Islet of Langerhans (tissue), 1 donor: ENCODE data around the gene RFX6.
A peak's percentile ranks its signal among the peaks of the same experiment; 100 is the strongest.
"Not testable (repeated sequence)": the region's sequence is repeated elsewhere in the genome, so short reads cannot be mapped to it uniquely, and the experiment has no call there.

Experiments
- FAIRE-seq: peaks from one replicate; lab custom pipeline; 2011; peaks lifted over from hg19 to GRCh38; lab: Jason Lieb, UNC

RFX6 gene, protein sequence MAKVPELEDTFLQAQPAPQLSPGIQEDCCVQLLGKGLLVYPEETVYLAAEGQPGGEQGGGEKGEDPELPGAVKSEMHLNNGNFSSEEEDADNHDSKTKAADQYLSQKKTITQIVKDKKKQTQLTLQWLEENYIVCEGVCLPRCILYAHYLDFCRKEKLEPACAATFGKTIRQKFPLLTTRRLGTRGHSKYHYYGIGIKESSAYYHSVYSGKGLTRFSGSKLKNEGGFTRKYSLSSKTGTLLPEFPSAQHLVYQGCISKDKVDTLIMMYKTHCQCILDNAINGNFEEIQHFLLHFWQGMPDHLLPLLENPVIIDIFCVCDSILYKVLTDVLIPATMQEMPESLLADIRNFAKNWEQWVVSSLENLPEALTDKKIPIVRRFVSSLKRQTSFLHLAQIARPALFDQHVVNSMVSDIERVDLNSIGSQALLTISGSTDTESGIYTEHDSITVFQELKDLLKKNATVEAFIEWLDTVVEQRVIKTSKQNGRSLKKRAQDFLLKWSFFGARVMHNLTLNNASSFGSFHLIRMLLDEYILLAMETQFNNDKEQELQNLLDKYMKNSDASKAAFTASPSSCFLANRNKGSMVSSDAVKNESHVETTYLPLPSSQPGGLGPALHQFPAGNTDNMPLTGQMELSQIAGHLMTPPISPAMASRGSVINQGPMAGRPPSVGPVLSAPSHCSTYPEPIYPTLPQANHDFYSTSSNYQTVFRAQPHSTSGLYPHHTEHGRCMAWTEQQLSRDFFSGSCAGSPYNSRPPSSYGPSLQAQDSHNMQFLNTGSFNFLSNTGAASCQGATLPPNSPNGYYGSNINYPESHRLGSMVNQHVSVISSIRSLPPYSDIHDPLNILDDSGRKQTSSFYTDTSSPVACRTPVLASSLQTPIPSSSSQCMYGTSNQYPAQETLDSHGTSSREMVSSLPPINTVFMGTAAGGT

GRCh38 chr6:116876635-116877611, at the start of gene RFX6:
TSS of gene RFX6 (plus strand) at chr6:116877242. CDS start at chr6:116877276, 34 bp downstream.
- no peak for FAIRE-seq

DNA sequence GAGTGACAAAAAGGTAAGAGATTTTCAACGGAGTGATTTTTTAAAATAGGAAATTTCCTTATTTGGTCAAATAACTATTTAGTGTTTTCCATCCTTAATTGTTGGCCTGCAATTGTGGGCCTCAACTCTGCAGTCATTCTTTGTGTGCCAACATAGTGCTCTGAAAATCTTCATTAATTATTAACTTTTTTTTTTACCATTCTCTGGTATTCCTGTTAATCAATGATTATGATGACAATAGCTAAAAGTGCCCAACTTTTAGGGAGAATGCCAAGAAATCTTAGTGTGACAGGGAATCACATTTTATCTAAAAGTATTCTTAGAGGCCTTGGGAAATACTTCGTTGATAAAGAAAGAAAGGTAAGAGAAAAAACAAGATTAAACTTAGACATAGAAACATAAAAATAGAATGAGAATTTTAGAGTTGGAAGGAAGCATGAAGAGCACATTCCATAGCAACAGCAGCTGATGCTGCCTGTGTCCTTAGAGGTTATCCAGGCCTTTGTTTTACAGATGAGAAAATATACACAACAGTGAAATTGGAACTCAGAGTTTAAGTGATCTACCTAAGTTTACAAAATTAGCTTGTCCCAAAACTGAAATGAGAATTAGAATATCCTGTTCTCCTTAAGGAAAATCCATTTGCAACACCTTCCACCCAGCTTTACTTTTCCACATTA, 49.3 kb upstream of the RFX6 start:
- FAIRE-seq, result no peak

DNA sequence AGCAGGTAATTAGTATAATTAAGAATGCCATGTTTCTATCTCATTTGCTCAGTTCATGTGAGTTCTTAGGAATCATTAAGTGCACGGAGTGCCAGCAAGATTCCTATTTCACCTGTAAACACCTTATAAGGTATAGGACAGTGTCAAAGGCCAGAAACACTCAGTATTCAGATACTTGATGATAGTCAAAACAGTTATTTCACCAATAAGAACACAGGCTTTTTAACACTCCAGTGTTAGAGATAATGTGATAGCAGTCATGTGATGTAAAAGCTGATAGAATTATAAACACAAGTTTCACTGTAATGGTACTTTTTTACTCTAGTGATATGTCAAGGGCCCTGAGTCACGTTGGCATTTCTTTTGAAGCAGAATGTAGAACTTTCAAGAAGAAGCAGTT, 48.1 kb upstream of the RFX6 start, which contains the start of gene GPRC6A:
Gene GPRC6A (minus strand): TSS at position 101 of the 400 bp plus-strand sequence. CDS start 70 bp downstream, at position 31.
- FAIRE-seq, result no peak

DNA sequence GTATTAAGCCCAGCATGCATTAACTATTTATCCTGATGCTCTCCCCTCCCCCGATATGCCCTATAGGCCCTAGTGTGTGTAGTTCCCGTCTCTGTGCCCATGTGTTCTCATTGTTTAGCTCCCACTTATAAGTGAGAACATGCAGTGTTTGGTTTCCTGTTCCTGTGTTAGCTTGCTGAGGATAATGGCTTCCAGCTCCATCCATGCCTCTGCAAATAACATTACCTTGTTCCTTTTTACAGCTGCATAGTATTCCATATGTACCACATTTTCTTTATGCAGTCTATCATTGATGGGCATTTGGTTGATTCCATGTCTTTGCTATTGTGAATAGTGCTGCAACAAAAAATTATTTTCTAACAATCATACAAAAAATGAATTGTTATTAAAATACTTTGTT, 42.5 kb upstream of the RFX6 start:
- FAIRE-seq, result not testable (repeated sequence)

DNA sequence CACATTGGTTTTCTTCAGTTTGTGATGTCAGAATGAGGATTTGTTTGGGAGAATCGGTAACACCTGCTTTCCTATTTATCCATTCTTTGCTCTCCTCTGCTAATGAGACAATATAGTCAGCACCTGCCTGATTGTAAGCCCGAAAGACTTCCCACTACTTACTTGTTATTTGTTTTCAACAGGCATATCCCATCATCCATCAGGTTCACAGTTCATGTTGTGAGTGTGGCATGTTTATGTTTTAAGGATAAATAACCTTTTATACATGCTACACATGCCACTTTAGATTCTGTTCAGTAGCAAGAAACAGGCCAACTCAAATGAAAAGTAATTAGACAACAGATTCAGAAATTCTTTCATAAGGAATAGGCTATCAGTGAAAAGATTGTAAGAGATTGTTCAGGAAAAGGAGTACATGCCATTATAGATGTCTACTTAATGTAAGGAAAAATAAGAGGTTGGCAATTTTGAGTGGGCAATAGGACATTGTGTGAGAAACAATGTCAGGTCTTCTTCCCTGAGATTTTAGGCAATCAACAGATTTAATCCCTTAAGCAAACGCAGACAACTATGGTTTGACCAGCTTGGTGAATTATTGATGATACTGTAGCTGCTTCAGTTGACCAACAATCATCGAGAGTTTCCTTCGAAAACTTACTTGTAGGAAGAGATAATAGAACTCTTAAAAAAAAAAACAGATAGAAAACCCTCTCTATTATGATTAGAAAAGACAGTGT, 40.3 kb upstream of the RFX6 start:
- no peak for FAIRE-seq

DNA sequence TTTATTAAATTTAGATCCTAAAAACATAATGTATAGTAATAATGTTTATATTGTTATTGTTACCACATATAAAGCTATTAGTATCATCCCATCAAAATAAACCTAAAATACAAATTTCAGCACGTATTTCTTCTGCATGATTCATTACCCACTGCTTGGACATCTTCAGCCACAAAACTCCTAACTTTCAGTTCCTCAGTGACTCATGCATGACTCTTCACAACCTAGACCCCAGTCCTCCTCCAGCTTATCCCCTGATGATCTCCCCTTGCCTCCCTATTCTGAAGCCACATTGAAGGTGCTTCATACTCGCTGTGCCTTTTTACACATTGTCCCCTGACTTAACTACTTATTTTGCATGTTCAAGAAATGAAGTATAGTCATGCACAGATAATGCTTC, 37.0 kb upstream of the RFX6 start:
- FAIRE-seq, result no peak

DNA sequence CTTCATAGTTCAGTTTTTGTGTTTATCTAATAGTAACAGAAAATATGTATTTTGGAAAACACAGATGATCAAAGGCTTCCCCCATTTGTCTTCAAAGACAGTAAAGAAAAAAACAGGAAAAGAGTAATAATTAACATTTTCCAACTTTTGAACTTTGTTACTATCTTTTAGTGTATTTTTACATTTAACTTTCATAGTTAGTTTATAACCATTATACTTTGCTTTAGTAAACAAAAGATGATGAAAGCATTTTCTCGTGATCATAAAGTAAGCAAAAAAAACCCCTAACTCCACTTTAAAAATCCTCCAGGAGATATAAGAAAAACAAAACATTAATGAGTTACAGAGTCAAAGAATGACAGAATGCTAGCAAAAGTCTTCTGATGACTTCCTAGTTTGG, 34.6 kb upstream of the RFX6 start:
- no peak for FAIRE-seq

GRCh38 chr6:116847227-116847626, 29.8 kb upstream of the RFX6 start:
- FAIRE-seq, result peak; percentile 99

- FAIRE-seq, result no peak
These were observed 19.0 kb upstream of the RFX6 start for GRCh38 chr6:116858060-116858459.

GRCh38 chr6:116859264-116859663, 17.8 kb upstream of the RFX6 start:
- FAIRE-seq, result no peak

DNA sequence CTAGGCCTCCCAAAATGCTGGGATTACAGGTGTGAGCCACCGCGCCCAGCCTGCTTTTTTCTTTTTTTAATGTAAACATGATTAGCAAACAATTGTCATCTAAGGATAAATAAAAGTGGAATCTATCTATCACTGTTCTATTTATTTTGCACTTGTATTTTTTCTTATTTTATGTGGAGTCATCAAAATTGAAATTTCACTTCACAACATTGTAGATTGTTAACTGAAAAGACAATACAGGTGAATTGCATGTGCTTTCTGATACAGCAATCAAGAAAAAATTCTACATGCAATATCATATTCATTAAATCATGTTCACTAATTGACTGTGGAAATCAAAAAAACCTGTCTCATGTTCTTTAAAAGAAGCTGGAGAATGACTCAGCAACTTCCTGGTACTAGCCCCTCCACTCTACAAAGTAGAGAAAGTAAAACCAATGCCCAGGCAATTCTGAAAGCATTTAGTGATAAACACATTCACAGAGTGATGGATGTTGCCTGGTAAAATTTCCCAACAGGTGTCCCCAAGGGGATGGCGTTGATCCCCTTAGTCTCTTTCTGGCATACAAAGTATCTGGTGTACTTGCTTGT, 10.7 kb upstream of the RFX6 start:
- peak; percentile 65 for FAIRE-seq

DNA sequence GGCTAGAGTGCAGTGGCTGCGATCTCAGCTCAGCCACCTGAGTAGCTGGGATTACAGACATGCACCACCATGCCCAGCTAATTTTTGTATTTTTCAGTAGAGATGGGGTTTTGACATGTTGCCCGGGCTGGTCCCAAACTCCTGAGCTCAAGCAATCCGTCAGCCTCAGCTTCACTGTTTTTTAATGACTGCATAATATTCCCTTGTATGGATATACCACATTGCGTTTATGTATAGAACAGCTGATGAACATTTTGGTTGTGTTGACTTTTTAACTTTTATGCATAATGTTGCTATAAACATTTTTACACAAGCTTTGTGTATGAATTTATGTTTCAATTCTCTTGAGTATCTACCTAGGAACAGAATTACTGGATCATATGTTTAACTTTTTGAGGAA, 4.3 kb upstream of the RFX6 start:
- FAIRE-seq, result peak; percentile 45

- FAIRE-seq, result no peak
These were observed 935 bp upstream of the RFX6 start for GRCh38 chr6:116876107-116876506.

DNA sequence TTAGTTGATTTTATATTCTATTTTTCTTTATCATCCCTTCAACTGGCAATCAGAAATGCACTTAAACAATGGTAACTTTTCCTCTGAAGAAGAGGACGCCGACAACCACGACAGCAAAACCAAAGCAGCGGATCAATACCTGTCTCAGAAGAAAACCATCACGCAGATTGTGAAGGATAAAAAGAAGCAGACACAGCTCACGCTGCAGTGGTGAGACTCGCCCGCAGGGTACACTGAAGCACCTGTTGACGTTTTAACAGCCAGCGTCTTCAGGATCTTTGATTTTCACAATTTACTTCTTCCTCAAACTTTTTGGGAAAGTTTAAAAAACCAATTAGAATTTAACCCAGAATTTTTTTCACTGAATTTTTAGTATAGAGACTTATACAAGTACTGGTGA, 701 bp downstream of the RFX6 start:
- peak; percentile 27 for FAIRE-seq

DNA sequence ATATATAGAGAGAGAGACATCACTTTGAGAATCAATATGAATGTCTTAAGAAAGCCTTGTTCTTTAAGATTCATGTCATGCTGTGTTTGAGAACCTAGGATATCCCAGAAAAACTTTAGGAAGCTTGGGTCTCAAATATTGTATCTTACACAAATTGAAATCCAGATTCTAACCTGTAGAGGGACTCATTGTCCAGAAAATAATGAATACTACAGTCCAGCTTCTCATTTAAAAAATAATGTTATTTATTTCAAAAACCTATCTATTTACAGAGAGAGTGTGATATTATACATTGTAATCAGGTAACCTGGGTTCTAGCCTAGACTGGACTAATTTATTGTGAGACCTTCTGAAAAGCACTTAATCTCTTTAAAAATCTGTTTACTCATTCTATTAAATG, 4.2 kb downstream of the RFX6 start:
- peak; percentile 97 for FAIRE-seq

- FAIRE-seq, result no peak
These were observed 6.0 kb downstream of the RFX6 start for GRCh38 chr6:116883005-116883404.

DNA sequence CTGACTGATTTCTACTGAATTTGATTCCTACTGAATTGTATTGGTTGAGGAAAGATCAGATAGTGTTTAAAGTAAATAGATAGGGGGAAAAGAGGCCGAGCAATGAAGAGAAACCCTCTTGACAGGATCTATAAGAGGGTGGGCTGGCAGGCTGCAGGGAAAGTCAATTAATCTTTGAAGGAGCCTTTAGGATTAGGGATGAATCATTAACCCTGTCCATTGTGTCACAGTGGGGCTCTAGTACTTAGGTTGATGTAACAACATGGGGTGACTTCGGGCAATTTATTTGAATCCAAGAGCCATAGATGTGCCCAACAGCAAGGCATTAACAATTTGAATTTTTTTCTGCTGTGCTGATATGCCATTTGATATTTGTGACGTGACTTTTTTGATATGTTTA, 7.5 kb downstream of the RFX6 start:
- FAIRE-seq, result no peak

GRCh38 chr6:116887168-116887567, 10.1 kb downstream of the RFX6 start:
- peak; percentile 79 for FAIRE-seq

- FAIRE-seq, result no peak
These were observed 10.9 kb downstream of the RFX6 start for GRCh38 chr6:116887894-116888293.

GRCh38 chr6:116888732-116889360, 11.8 kb downstream of the RFX6 start:
- FAIRE-seq, result no peak
